Mesenteric fat pad (tissue), 1 donor: Measurements from ENCODE around the gene TUT1. TPM values are rescaled to one million over a fixed set of nuclear protein-coding genes. Genes with fewer than 3 reads are reported as not detected.

Experiments used
- DNase-seq: peaks from one replicate; pipeline ENCODE4 v3.0.0-alpha.2; 2020; ENCODE audit warnings: low spot score
- microRNA-seq: library from miRNA; unstranded; fragments of <30 nt; microRNA quantifications from one replicate; pipeline ENCODE4 v1.2.0, GENCODE V29; 2020; ENCODE audit warnings: borderline number of aligned reads
- total RNA-seq: library from RNA; stranded (reverse); fragmentation: NEBNext Ultra II Directional; extraction: Animal tissue kit (Norgen Biotek cat#: 25700); gene quantifications from one replicate; pipeline ENCODE4 v1.2.1, GENCODE V29; 2021
- donor health status: DM: yes; HTN: yes; CAD: no.

Gene TUT1
- total RNA-seq, 1 donor from 2014 or later, result 13.4 TPM

- no peak for DNase-seq
These were observed 46.5 kb downstream of the TUT1 start for GRCh38 chr11:62544581-62545436.

DNA sequence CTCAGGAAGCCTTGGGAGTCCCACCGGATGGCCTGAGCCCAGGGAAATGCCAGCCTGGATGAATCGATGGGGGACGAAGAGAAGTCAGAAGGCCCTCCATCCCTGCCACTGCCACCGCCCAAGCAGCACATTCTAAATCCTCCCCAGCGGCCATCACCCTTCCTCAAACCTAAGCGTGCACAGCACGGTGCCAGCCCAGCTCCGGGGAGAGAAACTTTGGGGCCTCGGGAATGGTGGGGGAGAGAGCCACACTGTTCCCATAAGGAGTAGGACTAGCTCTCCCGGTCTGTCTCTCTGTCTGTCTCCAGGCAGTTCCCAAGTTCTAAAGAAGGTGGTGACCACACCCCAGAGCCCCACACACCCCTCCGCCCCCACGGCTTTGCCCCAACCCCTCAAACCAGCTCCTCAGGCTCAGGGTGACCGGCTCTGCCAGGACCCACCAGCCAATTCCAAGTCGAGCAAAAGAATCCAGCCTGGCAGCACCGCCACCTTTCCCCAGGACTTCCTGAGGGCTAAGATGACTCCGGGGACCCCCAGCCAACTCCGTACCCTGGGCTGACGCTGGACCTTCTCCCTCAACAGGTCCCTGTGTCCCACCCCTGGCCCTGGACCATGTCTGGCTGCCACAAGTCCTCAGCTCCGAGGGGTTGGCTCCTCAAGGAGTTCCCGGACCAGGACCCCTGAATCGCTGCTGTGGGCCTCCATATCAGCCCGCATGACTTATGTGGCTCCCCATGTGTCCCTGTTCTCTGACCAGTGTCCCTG is 47.5 kb downstream of the TUT1 start:
- DNase-seq, result no peak

DNA sequence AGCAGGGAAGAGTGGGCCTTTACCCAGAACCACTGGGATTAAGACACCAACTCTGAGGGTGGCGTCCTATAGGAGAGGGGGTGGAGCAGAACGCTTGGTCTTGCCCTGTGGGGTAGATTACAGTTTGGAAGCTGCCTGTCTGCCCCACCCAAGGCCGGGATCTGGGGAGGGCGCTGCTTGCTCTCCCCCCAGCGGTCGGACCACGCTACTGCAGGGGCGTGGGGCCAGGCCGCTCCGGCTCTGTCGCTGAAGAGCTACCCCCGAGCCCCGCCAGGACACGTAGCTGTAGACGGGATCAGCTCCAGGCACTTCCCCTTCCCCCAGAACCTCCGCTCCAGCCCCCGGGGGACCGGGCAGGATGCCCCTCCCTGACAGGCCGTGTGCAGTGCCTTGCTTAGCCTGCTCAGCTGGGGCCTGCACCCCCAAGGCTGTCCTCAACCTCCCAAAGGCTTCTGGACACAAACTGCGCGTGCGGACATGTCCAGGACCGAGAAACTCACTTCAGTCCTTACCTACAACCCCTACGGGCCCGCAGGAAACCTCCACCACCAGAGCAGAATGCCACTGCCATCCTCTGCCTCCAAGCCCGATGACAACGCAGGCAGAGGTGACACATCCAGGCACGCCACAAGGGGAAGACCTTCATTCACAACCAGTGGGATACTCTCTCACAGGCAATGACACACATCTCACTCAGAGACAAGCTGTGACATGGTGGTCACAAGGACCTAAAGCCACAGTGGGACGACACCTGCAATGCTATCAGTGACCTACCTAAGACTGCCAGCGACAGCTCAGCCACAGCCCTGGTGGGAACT is 48.4 kb downstream of the TUT1 start:
- DNase-seq, result peak; percentile 95

GRCh38 chr11:62542111-62542745 is 49.1 kb downstream of the TUT1 start:
- DNase-seq, result no peak

DNA sequence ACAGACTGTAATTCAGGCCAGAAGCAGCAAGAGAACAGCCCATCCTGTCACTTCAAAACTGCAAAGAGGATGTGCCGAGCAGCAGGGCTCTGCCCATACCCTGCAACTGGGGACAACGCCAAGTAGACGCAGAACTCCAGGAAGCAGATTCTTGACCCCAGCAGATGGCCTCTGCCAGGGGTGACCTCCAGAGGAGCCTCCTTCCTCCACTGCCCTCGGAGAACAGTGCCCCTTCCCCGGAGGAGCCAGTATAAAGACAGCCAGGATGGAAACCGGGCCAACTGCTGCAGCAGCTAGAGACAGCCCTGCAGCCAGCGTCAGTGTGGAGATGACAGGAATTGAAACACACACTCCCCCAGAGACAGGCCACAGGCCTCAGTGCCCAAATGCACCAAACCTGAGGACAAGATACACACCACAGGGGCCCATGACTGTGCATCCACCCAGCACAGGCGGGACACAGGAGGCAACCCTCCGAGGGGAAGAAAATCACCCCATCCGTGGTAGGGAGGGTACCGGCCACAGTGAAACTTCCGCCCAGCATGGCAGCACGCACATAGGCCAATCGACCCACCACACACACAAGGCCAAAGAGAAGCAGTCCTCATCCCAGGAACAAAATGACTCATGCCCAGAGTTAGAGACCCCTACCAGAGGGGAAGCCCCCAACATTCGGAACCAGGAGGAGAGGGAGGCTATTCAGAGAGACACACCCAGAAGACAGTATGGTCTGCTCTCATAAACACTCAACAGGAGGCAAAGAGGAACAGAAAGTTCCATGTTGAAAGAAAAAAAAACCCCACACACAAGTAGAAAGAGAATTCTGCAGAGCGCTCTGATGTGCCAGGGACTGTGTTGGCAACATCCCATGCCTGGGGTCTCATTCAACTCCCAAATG is 50.3 kb downstream of the TUT1 start:
- DNase-seq, result peak; percentile 87

- no peak for DNase-seq
These were observed 51.9 kb downstream of the TUT1 start for GRCh38 chr11:62539238-62539925.

DNA sequence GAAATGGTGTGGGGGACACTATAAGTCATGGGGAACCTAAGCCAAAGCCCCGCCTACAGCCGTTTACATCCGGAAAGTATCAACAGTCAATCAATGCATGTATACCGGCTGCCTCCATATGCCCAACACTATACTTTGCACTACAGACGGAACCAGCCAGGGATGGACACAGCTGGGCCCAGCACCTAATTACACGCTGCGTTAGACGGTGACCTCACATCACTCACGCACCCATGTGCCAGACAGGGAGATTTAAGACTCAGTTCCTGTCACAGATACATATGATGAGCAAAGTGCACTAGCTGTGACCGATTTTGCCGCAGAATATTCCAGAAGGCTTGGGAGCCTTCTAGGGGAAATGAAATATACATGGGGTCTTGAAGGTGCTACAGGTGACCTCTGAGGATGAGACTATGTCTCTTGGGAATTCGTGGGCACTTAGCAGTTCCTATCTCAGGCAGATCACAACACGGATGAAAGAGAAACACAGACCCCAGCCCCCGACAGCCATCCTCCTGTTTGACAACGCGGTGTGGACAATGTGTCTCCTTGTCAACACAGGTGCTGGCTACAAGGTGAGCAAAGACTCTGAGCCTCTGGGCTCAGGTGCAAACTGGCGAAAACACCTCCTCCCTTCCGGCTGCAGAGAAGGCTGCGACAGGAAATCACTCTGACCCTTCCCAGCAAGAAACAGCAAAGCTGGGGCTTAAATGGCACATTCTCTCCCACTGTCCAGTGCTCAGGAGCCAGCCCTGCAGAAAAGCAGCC is 52.7 kb downstream of the TUT1 start:
- DNase-seq, result no peak

- no peak for DNase-seq
These were observed 54.9 kb downstream of the TUT1 start for GRCh38 chr11:62536301-62536957.

GRCh38 chr11:62535802-62536201 is 55.5 kb downstream of the TUT1 start:
- DNase-seq, result no peak

GRCh38 chr11:62534779-62535545 is 56.4 kb downstream of the TUT1 start:
- DNase-seq, result no peak

DNA sequence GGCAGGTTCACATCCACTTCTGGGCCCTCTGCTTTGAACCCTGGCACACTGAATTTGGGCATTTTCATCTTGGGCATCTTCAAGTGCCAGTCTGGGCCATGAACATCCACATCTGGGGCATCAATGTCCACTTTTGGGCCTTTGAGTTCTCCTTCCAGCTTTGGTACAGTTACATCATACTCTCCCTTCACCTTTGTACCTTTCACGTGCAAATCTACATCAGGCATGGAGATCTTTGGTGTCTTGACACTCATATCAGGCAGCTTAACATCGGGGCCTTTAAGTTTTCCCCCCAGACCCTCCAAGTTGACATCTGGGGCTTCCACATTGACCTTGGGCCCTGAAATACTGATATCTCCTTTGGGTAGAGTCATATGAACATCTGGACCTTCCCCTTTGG is 59.2 kb downstream of the TUT1 start:
- no peak for DNase-seq

Small RNA genes within 50 kb of the gene (microRNA-seq; reads per million reads assigned to microRNA genes)
- not detected for gene MIR6747

Other genes starting within 250 kb of the TUT1 start
- not detected for gene SCGB1A1, start 172.5 kb downstream of the TUT1 start, total RNA-seq
- gene AHNAK, start 44.7 kb downstream of the TUT1 start, total RNA-seq, result 1,254 TPM
- gene EEF1G, start 17.6 kb downstream of the TUT1 start, total RNA-seq, result 865 TPM
- 103 TPM for gene MTA2, start 10.3 kb upstream of the TUT1 start, total RNA-seq
- gene EML3, start 21.3 kb upstream of the TUT1 start, total RNA-seq, result 116 TPM
- gene ROM1, start 21.7 kb upstream of the TUT1 start, total RNA-seq, result 6.7 TPM
- gene B3GAT3, start 30.5 kb upstream of the TUT1 start, total RNA-seq, result 42.0 TPM
- 286 TPM for gene GANAB, start 55.1 kb upstream of the TUT1 start, total RNA-seq
- 19.0 TPM for gene INTS5, start 61.8 kb upstream of the TUT1 start, total RNA-seq
- gene C11orf98, start 73.7 kb upstream of the TUT1 start, total RNA-seq, result 36.9 TPM
- 13.8 TPM for gene CSKMT, start 73.8 kb upstream of the TUT1 start, total RNA-seq
- 7.4 TPM for gene UQCC3, start 80.2 kb upstream of the TUT1 start, total RNA-seq
- gene LBHD1, start 80.7 kb upstream of the TUT1 start, total RNA-seq, result 4.6 TPM
- gene UBXN1, start 87.5 kb upstream of the TUT1 start, total RNA-seq, result 108 TPM
- 88.9 TPM for gene LRRN4CL, start 98.0 kb upstream of the TUT1 start, total RNA-seq
- gene BSCL2, start 115.9 kb upstream of the TUT1 start, total RNA-seq, result 41.9 TPM
- not detected for gene GNG3, start 116.2 kb upstream of the TUT1 start, total RNA-seq
- gene HNRNPUL2, start 135.9 kb upstream of the TUT1 start, total RNA-seq, result 37.7 TPM
- 23.0 TPM for gene TTC9C, start 137.0 kb upstream of the TUT1 start, total RNA-seq
- gene ZBTB3, start 162.6 kb upstream of the TUT1 start, total RNA-seq, result 6.1 TPM
- gene POLR2G, start 170.1 kb upstream of the TUT1 start, total RNA-seq, result 44.7 TPM
- 22.3 TPM for gene TAF6L, start 179.9 kb upstream of the TUT1 start, total RNA-seq
- 30.6 TPM for gene TMEM179B, start 195.9 kb upstream of the TUT1 start, total RNA-seq
- gene TMEM223, start 200.5 kb upstream of the TUT1 start, total RNA-seq, result 14.7 TPM
- 77.6 TPM for gene NXF1, start 213.9 kb upstream of the TUT1 start, total RNA-seq
- 41.8 TPM for gene STX5, start 240.5 kb upstream of the TUT1 start, total RNA-seq
- not detected for gene TEX54, start 241.3 kb upstream of the TUT1 start, total RNA-seq
- gene WDR74, start 248.1 kb upstream of the TUT1 start, total RNA-seq, result 50.9 TPM